Measurements from ENCODE around the gene RRBP1. TPM values are rescaled to one million over a fixed set of nuclear protein-coding genes. Genes with fewer than 3 reads are reported as not detected.

Gene RRBP1
- total RNA-seq, 1 donor from 2014 or later: 459 TPM

DNA sequence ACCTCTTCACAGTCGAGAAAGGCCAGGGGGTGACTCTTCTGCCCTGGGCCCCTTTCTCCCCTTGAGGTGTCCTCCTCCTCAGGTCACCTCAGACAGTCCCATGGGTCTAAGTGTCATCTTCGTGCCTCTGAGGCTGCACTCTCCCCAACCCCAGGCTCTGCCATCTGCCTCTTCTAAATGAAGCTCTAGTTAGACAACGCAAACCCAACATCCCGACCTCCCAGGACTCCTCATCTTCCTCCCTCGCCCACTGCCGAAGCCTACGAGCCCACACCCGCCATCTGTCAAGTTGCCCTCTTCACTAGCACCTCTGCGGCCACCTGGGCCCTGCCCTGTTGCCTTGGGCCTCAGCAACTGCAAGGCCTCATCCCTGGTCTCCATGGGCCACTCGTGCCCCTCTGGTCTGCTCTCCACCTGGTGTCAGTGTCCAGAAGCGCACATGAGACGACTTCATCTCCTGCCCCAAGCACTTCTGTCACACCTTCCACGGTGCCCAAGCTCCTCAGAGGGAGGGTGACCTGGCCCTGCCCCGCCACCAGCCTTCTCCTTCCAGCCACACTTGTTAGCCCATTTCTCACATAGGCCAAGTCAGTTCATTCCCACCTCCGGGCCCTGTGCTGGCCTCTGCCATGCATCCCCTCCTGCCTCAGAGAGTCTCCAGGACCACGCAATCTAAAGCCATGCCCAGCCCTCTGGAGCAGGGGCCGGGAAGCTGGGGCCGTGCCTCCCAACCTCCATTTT lies 53.8 kb downstream of the RRBP1 start:
- peak; percentile 90 for DNase-seq (ENCODE audit: low spot score)
- no peak overlapping the region for H3K4me3 Mint-ChIP-seq (ENCODE audit: unreplicated experiment)
- H3K27ac Mint-ChIP-seq (ENCODE audit: unreplicated experiment): peak overlapping the region; percentile 84
- TF ChIP-seq CTCF (IDR thresholded peaks at IDR 0.05): peak; percentile 25
- peaks cover 46% of the 10 kb centered on the region for H3K36me3 Mint-ChIP-seq (ENCODE audit: low read depth)
- no peaks in the 10 kb centered on the region for H3K27me3 Mint-ChIP-seq (ENCODE audit: low read depth)
- peaks cover 7% of the 10 kb centered on the region for H3K4me1 Mint-ChIP-seq (ENCODE audit: low read depth)
- H3K9me3 Mint-ChIP-seq (ENCODE audit: low read depth): no peaks in the 10 kb centered on the region

- Mint-ChIP-seq H3K27ac (ENCODE audit: unreplicated experiment) (peak overlapping the region; percentile 32), H3K4me3 (ENCODE audit: unreplicated experiment) (no peak overlapping the region), H3K9me3 (ENCODE audit: low read depth) (no peaks in the 10 kb centered on the region), H3K36me3 (ENCODE audit: low read depth) (peaks cover 43% of the 10 kb centered on the region), H3K27me3 (ENCODE audit: low read depth) (no peaks in the 10 kb centered on the region), H3K4me1 (ENCODE audit: low read depth) (peaks cover 7% of the 10 kb centered on the region)
- DNase-seq (ENCODE audit: low spot score): peak; percentile 82
- TF ChIP-seq CTCF (IDR thresholded peaks at IDR 0.05): no peak
These were observed 54.7 kb downstream of the RRBP1 start for GRCh38 chr20:17627101-17627955.

DNA sequence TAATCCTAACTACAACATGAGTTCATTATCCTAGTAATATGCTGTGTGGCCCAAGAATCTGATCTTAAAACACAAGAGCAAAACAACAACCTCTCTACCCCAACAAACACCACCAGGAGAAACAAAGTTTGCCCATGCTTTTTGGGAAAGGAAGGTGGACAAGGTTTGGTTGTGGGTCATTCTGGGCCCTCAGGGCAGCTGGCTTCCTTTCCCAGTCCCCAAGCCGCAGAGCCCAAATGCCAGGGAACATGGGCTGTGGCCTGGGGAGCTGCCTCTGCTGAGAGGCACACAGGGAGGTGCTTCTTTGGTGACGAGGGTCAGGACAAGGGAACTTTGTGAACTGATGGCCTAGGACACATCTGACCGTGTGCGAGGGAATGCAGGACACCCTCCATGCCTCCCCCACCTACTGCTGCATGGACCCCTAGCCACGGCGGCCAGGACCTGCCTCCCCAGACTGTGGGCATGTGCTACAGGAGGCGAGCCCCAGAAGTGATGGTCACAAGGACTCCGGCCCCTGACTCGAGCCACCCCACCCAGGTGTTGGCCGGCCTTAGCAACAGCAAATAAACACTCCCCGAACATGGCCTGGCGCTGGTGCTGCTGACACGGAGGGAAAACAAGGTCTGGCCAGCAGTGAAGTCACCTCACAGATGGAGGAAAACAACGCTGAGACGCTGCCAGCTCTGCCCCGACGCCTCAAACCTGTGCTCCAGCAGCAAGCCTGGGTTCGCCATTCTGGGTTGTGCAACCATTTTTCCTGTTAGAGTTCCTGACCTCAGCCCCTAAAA lies 55.6 kb downstream of the RRBP1 start:
- Mint-ChIP-seq H3K27me3 (ENCODE audit: low read depth) (no peaks in the 10 kb centered on the region), H3K4me1 (ENCODE audit: low read depth) (peaks cover 7% of the 10 kb centered on the region), H3K27ac (ENCODE audit: unreplicated experiment) (peak overlapping the region; percentile 57), H3K36me3 (ENCODE audit: low read depth) (peaks cover 41% of the 10 kb centered on the region), H3K4me3 (ENCODE audit: unreplicated experiment) (no peak overlapping the region), H3K9me3 (ENCODE audit: low read depth) (no peaks in the 10 kb centered on the region)
- DNase-seq (ENCODE audit: low spot score): peak; percentile 88
- no peak for TF ChIP-seq CTCF (IDR thresholded peaks at IDR 0.05)

GRCh38 chr20:17625246-17626051 lies 56.6 kb downstream of the RRBP1 start:
- H3K36me3 Mint-ChIP-seq (ENCODE audit: low read depth): peaks cover 37% of the 10 kb centered on the region
- peak overlapping the region; percentile 57 for H3K27ac Mint-ChIP-seq (ENCODE audit: unreplicated experiment)
- H3K4me1 Mint-ChIP-seq (ENCODE audit: low read depth): peaks cover 7% of the 10 kb centered on the region
- no peak overlapping the region for H3K4me3 Mint-ChIP-seq (ENCODE audit: unreplicated experiment)
- no peak for TF ChIP-seq CTCF (IDR thresholded peaks at IDR 0.05)
- H3K9me3 Mint-ChIP-seq (ENCODE audit: low read depth): no peaks in the 10 kb centered on the region
- peak; percentile 84 for DNase-seq (ENCODE audit: low spot score)
- no peaks in the 10 kb centered on the region for H3K27me3 Mint-ChIP-seq (ENCODE audit: low read depth)
